H9 (cell line): Measurements from ENCODE around the gene CCIN. TPM values are rescaled to one million over a fixed set of nuclear protein-coding genes. Genes with fewer than 3 reads are reported as not detected.
A peak's percentile ranks its signal among the peaks of the same experiment; 100 is the strongest.

Experiments used
- DNase-seq: peaks from one replicate; pipeline ENCODE4 v3.0.0-alpha.2; 2017
- H2AFZ ChIP-seq: one replicate; pipeline ENCODE4 v1.6.1; 2013; ENCODE audit warnings: mild to moderate bottlenecking, low read length, control low read depth, moderate library complexity
- H2AK5ac ChIP-seq: 2 replicates; pipeline ENCODE4 v1.6.1; 2013; ENCODE audit warnings: low read length, control low read depth, mixed read lengths; ENCODE audit not compliant: insufficient read length
- H2BK120ac ChIP-seq: one replicate; pipeline ENCODE4 v1.6.1; 2013; ENCODE audit warnings: low read depth, mild to moderate bottlenecking, low read length, control low read depth, inconsistent platforms; ENCODE audit not compliant: poor library complexity, severe bottlenecking
- H2BK12ac ChIP-seq: 2 replicates; pipeline ENCODE4 v1.6.1; 2013; ENCODE audit warnings: low read length, control low read depth, mixed read lengths, low read depth; ENCODE audit not compliant: insufficient read length
- H2BK15ac ChIP-seq: 2 replicates; pipeline ENCODE4 v1.6.1; 2013; ENCODE audit warnings: low read depth, low read length, control low read depth
- H2BK20ac ChIP-seq: one replicate; pipeline ENCODE4 v1.6.1; 2013; ENCODE audit warnings: low read depth, mild to moderate bottlenecking, low read length, control low read depth, inconsistent platforms; ENCODE audit not compliant: poor library complexity, severe bottlenecking
- H2BK5ac ChIP-seq: 2 replicates; pipeline ENCODE4 v1.6.1; 2013; ENCODE audit warnings: low read length, control low read depth, mixed read lengths; ENCODE audit not compliant: insufficient read length
- H3K14ac ChIP-seq: 2 replicates; pipeline ENCODE4 v1.6.1; 2013; ENCODE audit warnings: low read length, control low read depth; ENCODE audit not compliant: insufficient read depth
- H3K18ac ChIP-seq: 2 replicates; pipeline ENCODE4 v1.6.1; 2013; ENCODE audit warnings: low read depth, mild to moderate bottlenecking, mixed read lengths, low read length, control low read depth; ENCODE audit not compliant: insufficient read length
- H3K23ac ChIP-seq: 2 replicates; pipeline ENCODE4 v1.6.1; 2013; ENCODE audit warnings: low read length, control low read depth, mixed read lengths, low read depth; ENCODE audit not compliant: insufficient read length
- H3K23me2 ChIP-seq: 2 replicates; pipeline ENCODE4 v1.6.1; 2013; ENCODE audit warnings: low read depth, mild to moderate bottlenecking, mixed read lengths, low read length, control low read depth; ENCODE audit not compliant: insufficient read length, poor library complexity, severe bottlenecking
- H3K27ac ChIP-seq: 2 replicates; pipeline ENCODE4 v1.5.1; 2013; ENCODE audit warnings: low read length, control low read depth, mixed read lengths, low read depth; ENCODE audit not compliant: insufficient read length
- H3K27me3 ChIP-seq: 2 replicates; pipeline ENCODE4 v1.6.1; 2013; ENCODE audit warnings: low read length, control low read depth, inconsistent platforms; ENCODE audit not compliant: insufficient read depth
- H3K4ac ChIP-seq: 2 replicates; pipeline ENCODE4 v1.6.1; 2013; ENCODE audit warnings: low read depth, mild to moderate bottlenecking, control low read depth, inconsistent platforms, low read length, moderate library complexity
- H3K4me1 ChIP-seq: 2 replicates; pipeline ENCODE4 v1.6.1; 2013; ENCODE audit warnings: low read length, control low read depth, inconsistent platforms; ENCODE audit not compliant: insufficient read depth
- H3K4me2 ChIP-seq: 2 replicates; pipeline ENCODE4 v1.6.1; 2013; ENCODE audit warnings: low read length, control low read depth, mixed read lengths; ENCODE audit not compliant: insufficient read length, insufficient read depth
- H3K56ac ChIP-seq: 2 replicates; pipeline ENCODE4 v1.6.1; 2013; ENCODE audit warnings: low read depth, mild to moderate bottlenecking, mixed read lengths, low read length, control low read depth; ENCODE audit not compliant: insufficient read length
- H3K79me1 ChIP-seq: 2 replicates; pipeline ENCODE4 v1.6.1; 2013; ENCODE audit warnings: low read depth, mild to moderate bottlenecking, moderate library complexity, low read length, control low read depth, inconsistent platforms; ENCODE audit not compliant: insufficient read depth, poor library complexity, severe bottlenecking
- H3K79me2 ChIP-seq: 2 replicates; pipeline ENCODE4 v1.6.1; 2013; ENCODE audit warnings: low read length, control low read depth, inconsistent platforms; ENCODE audit not compliant: insufficient read depth
- H3K9ac ChIP-seq: 2 replicates; pipeline ENCODE4 v1.6.1; 2013; ENCODE audit warnings: low read length, control low read depth, mixed read lengths; ENCODE audit not compliant: insufficient read length; ENCODE audit errors: extremely low read depth
- H3K9me3 ChIP-seq: one replicate; pipeline ENCODE4 v1.6.1; 2013; ENCODE audit warnings: low read depth, low read length, inconsistent platforms; ENCODE audit not compliant: control insufficient read depth
- H3T11ph ChIP-seq: one replicate; pipeline ENCODE4 v1.6.1; 2013; ENCODE audit warnings: mild to moderate bottlenecking, low read length, control low read depth, inconsistent platforms
- H4K20me1 ChIP-seq: one replicate; pipeline ENCODE4 v1.6.1; 2013; ENCODE audit not compliant: control insufficient read depth, insufficient read length, insufficient read depth
- H4K5ac ChIP-seq: 2 replicates; pipeline ENCODE4 v1.6.1; 2013; ENCODE audit warnings: low read depth, mild to moderate bottlenecking, mixed read lengths, low read length, control low read depth; ENCODE audit not compliant: insufficient read length
- H4K8ac ChIP-seq: replicated peaks from 2 replicates; pipeline ENCODE4 v1.6.1; 2013; ENCODE audit warnings: low read length, control low read depth, mixed read lengths, low read depth; ENCODE audit not compliant: insufficient read length
- H4K91ac ChIP-seq: 2 replicates; pipeline ENCODE4 v1.6.1; 2013; ENCODE audit warnings: low read depth, mild to moderate bottlenecking, moderate library complexity, mixed read lengths, low read length, control low read depth; ENCODE audit not compliant: insufficient read length
- H3K27ac Mint-ChIP-seq, 3 experiments: 2 replicates in 2 of 3; 3 replicates in 1 of 3; pipeline ENCODE4 v1.8.0; 2020 to 2021; ENCODE audit warnings: mixed read lengths in 3 of 3, mild to moderate bottlenecking in 1 of 3, moderate library complexity in 1 of 3
- H3K27me3 Mint-ChIP-seq: 2 replicates; pipeline ENCODE4 v1.8.0; 2021; ENCODE audit warnings: low read depth, mild to moderate bottlenecking, moderate library complexity, mixed read lengths
- H3K36me3 Mint-ChIP-seq, 3 experiments: 2 replicates in 2 of 3; 3 replicates in 1 of 3; pipeline ENCODE4 v1.8.0; 2020 to 2021; ENCODE audit warnings: low read depth in 3 of 3, mixed read lengths in 3 of 3; ENCODE audit not compliant: insufficient read depth in 1 of 3
- H3K4me1 Mint-ChIP-seq, 2 experiments: 2 replicates each; pipeline ENCODE4 v1.8.0; 2020; ENCODE audit warnings: mixed read lengths in 2 of 2
- H3K4me3 Mint-ChIP-seq, 2 experiments: 2 replicates in 1 of 2; 3 replicates in 1 of 2; pipeline ENCODE4 v1.8.0; 2020 to 2021; ENCODE audit warnings: mild to moderate bottlenecking in 2 of 2, mixed read lengths in 2 of 2, moderate library complexity in 1 of 2
- H3K9me3 Mint-ChIP-seq, 2 experiments: 2 replicates in 1 of 2; 3 replicates in 1 of 2; pipeline ENCODE4 v1.8.0; 2020; ENCODE audit warnings: mild to moderate bottlenecking in 2 of 2, mixed read lengths in 2 of 2, moderate library complexity in 1 of 2
- WGBS: extraction: QIAGEN DNeasy Blood & Tissue Kit; methylation state at CpG from one replicate; pipeline ENCODE4 v1.1.7; 2013; ENCODE audit warnings: missing lambda C conversion rate, low lambda C conversion rate, mixed read lengths; ENCODE audit not compliant: insufficient read length; ENCODE audit errors: extremely low coverage; 5-methylcytosine and 5-hydroxymethylcytosine counted together
- total RNA-seq: library from RNA; stranded (reverse); gene quantifications from 2 replicates; pipeline ENCODE4 v1.2.1, GENCODE V29; 2021
- TF ChIP-seq, protein P1 (sequence below): fragments of 200-600 bp; sonication (generic); conservative IDR thresholded peaks from 3 replicates; pipeline ENCODE4 v1.8.0; 2021; ENCODE audit warnings: antibody characterized with exemption, mild to moderate bottlenecking

Gene CCIN
- total RNA-seq, 1 experiment from 2014 or later: not detected

DNA sequence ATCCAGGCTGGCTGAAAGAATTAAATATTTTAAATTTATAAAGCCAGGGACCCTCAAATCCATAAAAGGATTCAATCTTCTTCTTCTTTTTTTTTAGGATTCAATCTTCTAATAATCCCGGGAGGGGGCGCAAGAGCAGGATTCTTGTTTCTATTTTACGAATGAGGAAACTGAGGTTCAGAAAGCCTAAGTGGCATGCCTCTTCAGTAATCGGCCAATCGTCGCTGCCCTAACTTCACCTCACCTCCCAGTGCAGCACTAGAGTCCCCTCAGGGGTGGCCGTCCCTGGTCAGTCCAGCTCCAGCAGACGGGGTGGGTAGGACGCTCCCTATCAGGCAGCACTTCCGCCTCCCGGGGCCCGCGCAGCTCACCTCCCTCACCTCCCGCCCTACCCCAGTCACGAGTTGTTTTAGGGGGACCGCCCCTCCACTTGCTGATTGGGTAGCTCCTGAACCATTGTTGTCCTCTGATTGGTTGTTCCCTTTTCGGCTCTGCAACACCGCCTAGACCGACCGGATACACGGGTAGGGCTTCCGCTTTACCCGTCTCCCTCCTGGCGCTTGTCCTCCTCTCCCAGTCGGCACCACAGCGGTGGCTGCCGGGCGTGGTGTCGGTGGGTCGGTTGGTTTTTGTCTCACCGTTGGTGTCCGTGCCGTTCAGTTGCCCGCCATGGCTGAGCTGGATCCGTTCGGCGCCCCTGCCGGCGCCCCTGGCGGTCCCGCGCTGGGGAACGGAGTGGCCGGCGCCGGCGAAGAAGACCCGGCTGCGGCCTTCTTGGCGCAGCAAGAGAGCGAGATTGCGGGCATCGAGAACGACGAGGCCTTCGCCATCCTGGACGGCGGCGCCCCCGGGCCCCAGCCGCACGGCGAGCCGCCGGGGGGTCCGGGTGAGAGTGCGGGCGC lies 21.5 kb downstream of the CCIN start, which contains the start of gene CLTA:
CLTA (plus strand) TSS at position 534 of the 902 bp plus-strand sequence; CDS start at position 670, 136 bp downstream.
- no peak within 1 kb of the TSS for H2AK5ac ChIP-seq
- H3T11ph ChIP-seq: no peak within 1 kb of the TSS
- peaks cover 10% of the 10 kb centered on the region for H3K79me1 ChIP-seq
- no peak within 1 kb of the TSS for H3K4ac ChIP-seq
- H3K79me2 ChIP-seq: peaks cover 37% of the 10 kb centered on the region
- Mint-ChIP-seq H3K9me3 (no peaks in the 10 kb centered on the region), H3K36me3 (peaks cover 6 to 12% (median 11%) of the 10 kb centered on the region in 3 experiments; a peak in 6 of 7 replicates), H3K4me1 (peaks cover 23 to 26% of the 10 kb centered on the region in 2 experiments), H3K4me3 (peak within 1 kb of the TSS; percentile 94 to 96), H3K27ac (peak within 1 kb of the TSS; percentile 86 to 96 (median 91); a peak in 6 of 7 replicates), H3K27me3 (peaks cover 10% of the 10 kb centered on the region)
- H2BK15ac ChIP-seq: no peak within 1 kb of the TSS
- no peaks in the 10 kb centered on the region for H4K20me1 ChIP-seq
- H3K14ac ChIP-seq: peak within 1 kb of the TSS; percentile 74
- peak within 1 kb of the TSS; percentile 71 for H3K18ac ChIP-seq
- no peak within 1 kb of the TSS for H2BK5ac ChIP-seq
- TF ChIP-seq, protein P1, sequence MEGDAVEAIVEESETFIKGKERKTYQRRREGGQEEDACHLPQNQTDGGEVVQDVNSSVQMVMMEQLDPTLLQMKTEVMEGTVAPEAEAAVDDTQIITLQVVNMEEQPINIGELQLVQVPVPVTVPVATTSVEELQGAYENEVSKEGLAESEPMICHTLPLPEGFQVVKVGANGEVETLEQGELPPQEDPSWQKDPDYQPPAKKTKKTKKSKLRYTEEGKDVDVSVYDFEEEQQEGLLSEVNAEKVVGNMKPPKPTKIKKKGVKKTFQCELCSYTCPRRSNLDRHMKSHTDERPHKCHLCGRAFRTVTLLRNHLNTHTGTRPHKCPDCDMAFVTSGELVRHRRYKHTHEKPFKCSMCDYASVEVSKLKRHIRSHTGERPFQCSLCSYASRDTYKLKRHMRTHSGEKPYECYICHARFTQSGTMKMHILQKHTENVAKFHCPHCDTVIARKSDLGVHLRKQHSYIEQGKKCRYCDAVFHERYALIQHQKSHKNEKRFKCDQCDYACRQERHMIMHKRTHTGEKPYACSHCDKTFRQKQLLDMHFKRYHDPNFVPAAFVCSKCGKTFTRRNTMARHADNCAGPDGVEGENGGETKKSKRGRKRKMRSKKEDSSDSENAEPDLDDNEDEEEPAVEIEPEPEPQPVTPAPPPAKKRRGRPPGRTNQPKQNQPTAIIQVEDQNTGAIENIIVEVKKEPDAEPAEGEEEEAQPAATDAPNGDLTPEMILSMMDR: peak; percentile 65
- no peak within 1 kb of the TSS for H3K23ac ChIP-seq
- peak within 1 kb of the TSS; percentile 53 for H3K27ac ChIP-seq
- H2BK12ac ChIP-seq: no peak within 1 kb of the TSS
- H2BK20ac ChIP-seq: no peak within 1 kb of the TSS
- H3K4me1 ChIP-seq: peaks cover 6% of the 10 kb centered on the region; the same call in 1 of the 2 replicates
- H4K8ac ChIP-seq: no peak within 1 kb of the TSS
- H3K4me2 ChIP-seq: peak within 1 kb of the TSS; percentile 95
- peak within 1 kb of the TSS; percentile 76 for H2AFZ ChIP-seq
- no peak within 1 kb of the TSS for H2BK120ac ChIP-seq
- peak; percentile 99 for DNase-seq
- H3K23me2 ChIP-seq: peaks cover 10% of the 10 kb centered on the region
- H3K9ac ChIP-seq: peak within 1 kb of the TSS; percentile 91
- no peaks in the 10 kb centered on the region for H3K9me3 ChIP-seq
- no CpG with 5 or more reads among the region's 68 CpGs for whole genome bisulfite sequencing
- H4K91ac ChIP-seq: no peak within 1 kb of the TSS
- H3K56ac ChIP-seq: no peak within 1 kb of the TSS
- H4K5ac ChIP-seq: no peak within 1 kb of the TSS
- H3K27me3 ChIP-seq: no peaks in the 10 kb centered on the region
